B cell (primary cell): ENCODE results near the gene ANKLE2.

Experiments used
- CTCF ChIP-seq: fragments of 200-600 bp; IDR thresholded peaks from one replicate; pipeline ENCODE4 v1.8.0; 2022; ENCODE audit warnings: antibody characterized with exemption, mild to moderate bottlenecking
- EZH2 ChIP-seq: IDR thresholded peaks from 2 replicates; pipeline ENCODE4 v1.6.1; 2012; ENCODE audit warnings: borderline replicate concordance, low read depth, mild to moderate bottlenecking, moderate library complexity, low read length; ENCODE audit not compliant: insufficient read depth, poor library complexity, severe bottlenecking

GRCh38 chr12:132707241-132707640 is 54.4 kb downstream of the ANKLE2 start:
- TF ChIP-seq EZH2 (no peak), CTCF (no peak)
